HS-27A (cell line): ENCODE measurements around the gene TRIM38.
"Not testable (repeated sequence)": the region's sequence is repeated elsewhere in the genome, so short reads cannot be mapped to it uniquely, and the experiment has no call there.

Source experiments
- DNase-seq: peaks from one replicate; pipeline ENCODE4 v3.0.0-alpha.2; 2012; ENCODE audit warnings: low read depth, missing footprints

Gene TRIM38

GRCh38 chr6:26006086-26006939 is 43.7 kb downstream of the TRIM38 start:
- DNase-seq, result no peak

GRCh38 chr6:26006940-26007305 is 44.3 kb downstream of the TRIM38 start:
- not testable (repeated sequence) for DNase-seq

GRCh38 chr6:26008470-26008869 is 45.9 kb downstream of the TRIM38 start:
- no peak for DNase-seq

DNA sequence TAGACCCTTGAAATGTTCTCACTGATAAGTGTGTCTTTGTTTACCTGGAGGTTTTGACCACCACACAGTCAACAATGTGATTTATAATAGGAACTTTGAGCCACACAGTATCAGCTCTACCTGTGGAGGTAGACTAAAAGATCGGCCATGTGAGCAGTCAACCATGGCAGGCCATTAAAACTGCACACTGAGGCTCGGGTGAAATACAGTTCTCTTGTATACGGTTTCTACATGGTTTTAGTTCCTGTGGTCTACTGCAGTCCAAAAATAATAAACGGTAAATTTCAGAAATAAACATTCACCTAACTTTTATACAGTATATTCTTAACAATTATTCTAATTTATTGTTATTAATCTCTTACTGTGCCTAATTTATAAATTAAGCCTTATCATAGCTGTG is 47.2 kb downstream of the TRIM38 start:
- no peak for DNase-seq

DNA sequence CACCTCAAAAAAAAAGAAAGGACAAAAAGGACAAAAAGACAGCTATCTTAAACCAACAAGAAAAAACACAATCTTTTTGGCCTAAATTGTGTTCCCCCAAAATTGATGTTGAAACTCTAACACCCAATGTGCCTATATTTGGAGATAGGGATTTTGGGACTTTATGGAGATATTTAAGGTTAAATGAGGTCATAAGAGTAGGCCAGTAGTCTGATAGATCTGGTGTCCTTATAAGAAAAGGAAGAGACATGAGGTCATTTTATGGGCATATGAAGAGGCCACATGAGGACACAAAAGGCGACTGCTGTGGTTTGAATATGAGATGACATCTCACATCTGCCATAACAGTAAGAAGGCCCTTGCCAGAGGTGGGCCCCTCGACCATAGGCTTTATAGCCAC is 49.5 kb downstream of the TRIM38 start:
- DNase-seq, result no peak

DNA sequence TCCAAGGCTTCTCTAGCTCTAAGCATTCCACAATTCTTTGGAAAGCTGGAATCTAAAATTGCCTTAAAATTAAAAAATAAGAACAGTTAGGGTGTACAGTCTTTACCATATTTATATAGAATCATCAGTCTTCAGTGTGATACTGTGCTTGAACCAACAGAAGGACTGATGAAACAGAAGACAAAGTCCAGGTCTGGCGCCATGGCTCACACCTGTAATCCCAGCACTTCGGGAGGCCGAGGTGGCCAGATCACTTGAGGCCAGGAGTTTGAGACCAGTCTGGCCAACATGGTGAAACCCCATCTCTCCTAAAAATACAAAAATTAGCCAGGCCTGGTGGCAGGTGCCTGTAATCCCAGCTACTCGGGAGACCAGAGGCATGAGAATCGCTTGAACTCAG is 51.8 kb downstream of the TRIM38 start:
- not testable (repeated sequence) for DNase-seq

DNA sequence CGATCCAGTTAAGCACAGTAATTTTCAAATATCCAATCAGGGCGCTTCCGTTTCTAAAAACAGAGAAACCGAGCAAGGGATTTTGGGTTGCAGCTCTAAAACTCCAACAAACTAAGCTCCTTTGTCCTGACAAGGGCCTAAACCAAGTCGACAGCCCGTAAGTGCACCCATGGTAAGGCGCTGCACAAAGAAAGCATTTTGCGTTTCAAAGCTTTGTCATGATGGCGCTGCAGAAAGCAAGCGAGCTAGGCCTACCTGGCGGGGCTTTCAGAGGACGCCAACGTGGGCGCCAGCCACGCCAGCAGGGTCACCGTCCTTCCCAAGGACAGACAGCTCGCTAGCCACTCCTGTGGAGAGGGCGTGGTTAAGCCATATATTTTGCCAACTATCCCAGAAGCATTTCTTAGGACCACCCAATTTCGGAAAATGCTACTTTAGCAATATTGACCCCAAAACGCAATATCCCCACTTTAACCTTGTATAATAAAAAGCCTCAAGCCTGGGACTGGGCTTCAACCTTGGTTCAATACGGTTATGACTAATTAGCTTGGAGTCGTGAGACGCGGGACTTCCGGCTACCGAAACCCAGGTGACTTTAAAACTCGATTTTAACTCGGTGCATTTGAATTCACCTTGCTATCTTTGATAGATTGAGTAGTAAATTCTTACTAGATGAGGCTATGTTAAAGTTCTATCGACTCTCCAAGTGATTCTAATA is 53.8 kb downstream of the TRIM38 start:
- no peak for DNase-seq

GRCh38 chr6:26016963-26017631 is 54.5 kb downstream of the TRIM38 start:
- DNase-seq, result no peak

- DNase-seq, result no peak
These were observed 55.0 kb downstream of the TRIM38 start for GRCh38 chr6:26017632-26017966.

DNA sequence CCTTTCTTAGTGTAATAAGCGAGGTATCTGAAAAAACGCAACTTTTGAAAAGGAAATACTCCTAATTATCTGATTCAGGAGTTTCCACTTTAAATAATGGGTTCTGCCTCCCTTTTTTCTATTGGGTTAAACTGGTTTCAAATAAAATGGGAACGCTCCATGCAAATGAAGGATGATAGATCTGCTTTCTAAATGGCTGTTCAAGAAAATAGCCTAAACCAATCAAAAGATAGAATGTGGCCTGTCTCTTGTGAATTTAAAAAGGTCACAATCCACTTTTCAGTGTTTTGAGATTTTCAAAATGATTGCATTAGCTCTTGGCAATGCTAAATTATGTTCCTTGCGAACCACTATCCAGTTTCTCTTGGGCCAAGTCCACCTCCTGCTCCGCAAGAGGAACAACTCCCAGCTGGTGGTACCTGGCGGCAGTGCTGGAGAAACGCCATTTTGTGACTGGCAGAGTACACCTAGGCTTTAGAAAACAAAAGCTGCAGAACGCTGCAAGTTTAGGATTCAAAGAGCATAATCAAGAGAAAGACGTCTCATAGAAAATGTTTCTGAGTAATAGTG is 56.7 kb downstream of the TRIM38 start:
- DNase-seq, result no peak

- no peak for DNase-seq
These were observed 57.3 kb downstream of the TRIM38 start for GRCh38 chr6:26019967-26020328.

DNA sequence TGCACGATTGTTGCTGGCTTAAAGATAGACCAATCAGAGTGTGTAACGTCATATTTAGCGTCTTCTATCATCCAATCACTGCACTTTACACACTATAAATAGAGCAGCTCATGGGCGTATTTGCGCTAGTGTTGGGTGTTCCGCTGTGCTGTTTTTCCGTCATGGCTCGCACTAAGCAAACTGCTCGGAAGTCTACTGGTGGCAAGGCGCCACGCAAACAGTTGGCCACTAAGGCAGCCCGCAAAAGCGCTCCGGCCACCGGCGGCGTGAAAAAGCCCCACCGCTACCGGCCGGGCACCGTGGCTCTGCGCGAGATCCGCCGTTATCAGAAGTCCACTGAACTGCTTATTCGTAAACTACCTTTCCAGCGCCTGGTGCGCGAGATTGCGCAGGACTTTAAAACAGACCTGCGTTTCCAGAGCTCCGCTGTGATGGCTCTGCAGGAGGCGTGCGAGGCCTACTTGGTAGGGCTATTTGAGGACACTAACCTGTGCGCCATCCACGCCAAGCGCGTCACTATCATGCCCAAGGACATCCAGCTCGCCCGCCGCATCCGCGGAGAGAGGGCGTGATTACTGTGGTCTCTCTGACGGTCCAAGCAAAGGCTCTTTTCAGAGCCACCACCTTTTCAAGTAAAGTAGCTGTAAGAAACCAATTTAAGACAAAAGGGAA is 57.9 kb downstream of the TRIM38 start:
- peak; percentile 86 for DNase-seq

DNA sequence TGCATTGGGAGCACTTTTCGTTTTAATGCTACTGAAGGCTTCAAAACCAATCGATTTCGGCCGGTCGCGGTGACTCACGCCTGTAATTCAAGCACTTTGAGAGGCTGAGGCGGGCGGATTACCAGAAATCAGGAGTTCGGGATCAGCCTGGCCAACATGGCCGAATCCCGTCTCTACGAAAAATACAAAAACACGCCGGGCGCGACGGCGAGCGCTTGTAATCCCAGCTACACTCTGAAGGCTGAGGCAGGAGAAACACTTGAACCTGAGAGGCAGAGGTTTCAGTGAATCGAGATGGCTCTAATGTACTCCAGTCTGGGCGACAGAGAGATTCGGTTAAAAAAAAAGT is 58.4 kb downstream of the TRIM38 start:
- DNase-seq, result peak; percentile 74

- peak; percentile 91 for DNase-seq
These were observed 58.9 kb downstream of the TRIM38 start for GRCh38 chr6:26021350-26022131.

DNA sequence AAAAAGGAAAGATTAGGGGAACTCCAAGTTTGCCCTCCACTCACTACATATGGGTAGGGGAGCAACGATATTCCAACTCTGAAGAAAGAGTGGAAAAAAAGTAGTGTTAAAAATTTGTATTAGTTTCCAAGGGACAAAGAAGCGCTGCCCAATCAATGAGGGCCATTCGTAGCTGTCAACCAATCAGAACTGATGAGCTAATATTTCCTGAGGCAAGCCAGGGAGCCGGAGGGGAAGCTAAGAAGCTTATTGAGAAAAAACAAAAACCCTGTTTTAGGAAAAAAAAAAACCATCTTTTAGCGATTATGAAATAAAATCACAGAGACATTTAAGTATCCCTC is 59.5 kb downstream of the TRIM38 start:
- no peak for DNase-seq

- DNase-seq, result no peak
These were observed 60.1 kb downstream of the TRIM38 start for GRCh38 chr6:26022737-26023136.

DNA sequence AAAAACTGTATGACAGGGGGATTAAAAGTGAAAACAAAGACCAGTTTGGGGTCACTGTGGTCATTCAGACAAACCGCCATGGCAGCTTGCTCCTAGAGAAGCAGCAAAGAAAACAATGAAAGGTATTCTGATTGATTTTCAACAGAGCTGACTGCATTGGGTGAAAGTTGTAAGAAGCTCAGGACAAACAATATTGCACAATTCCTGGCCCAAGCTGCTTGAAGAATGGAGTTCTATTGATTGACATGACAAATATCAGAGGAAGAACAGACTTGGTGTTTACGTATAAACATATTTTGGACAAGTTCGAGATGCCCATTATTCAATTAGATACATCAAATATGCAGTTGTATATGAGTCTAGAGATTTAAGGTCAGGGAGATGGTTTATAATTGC is 62.0 kb downstream of the TRIM38 start:
- no peak for DNase-seq

DNA sequence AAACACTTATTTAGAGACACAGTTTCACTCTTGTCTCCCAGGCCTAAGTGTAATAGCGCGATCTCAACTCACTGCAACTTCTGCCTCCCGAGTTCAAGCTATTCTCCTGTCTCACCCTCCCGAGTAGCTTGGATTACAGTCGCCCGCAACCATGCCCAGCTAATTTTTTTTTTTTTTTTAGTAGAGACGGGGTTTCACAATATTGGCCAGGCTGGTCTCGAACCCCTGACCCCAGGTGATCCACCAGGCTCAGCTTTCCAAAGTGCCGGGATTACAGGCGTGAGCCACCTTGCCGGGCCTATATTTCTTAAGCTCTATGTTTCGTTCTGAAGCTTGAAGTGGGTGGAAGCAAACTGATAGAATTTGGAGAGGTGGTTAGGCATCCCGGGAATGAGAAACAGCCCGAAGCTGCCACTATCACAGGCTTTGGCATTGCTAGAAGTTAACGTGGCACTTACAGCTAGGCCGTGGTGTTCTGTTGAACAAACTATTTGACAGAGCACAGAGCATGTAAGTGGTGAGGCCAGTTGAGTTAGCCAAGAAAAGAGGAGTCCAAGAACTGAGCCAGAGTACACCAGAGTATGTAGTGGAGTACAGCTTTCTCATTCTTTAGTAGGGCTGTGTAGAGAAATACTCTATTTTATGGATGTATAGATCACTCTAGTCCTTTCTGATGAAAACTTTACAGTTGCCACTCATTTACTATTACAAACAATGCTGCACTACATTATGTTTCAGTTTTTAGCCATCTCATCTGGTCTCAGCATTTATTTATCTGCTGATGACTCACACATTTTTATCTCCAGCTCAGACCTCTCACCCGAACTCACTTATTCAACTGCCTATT is 62.7 kb downstream of the TRIM38 start:
- DNase-seq, result peak; percentile 55

- peak; percentile 87 for DNase-seq
These were observed 63.6 kb downstream of the TRIM38 start for GRCh38 chr6:26025894-26026832.
